H9 (cell line): ENCODE measurements around the gene ADRM1. TPM values are rescaled to one million over a fixed set of nuclear protein-coding genes. Genes with fewer than 3 reads are reported as not detected.
A peak's percentile ranks its signal among the peaks of the same experiment; 100 is the strongest.

Experiments used
- DNase-seq: peaks from one replicate; pipeline ENCODE4 v3.0.0-alpha.2; 2017
- H2AFZ ChIP-seq: one replicate; pipeline ENCODE4 v1.6.1; 2013; ENCODE audit warnings: mild to moderate bottlenecking, low read length, control low read depth, moderate library complexity
- H2AK5ac ChIP-seq: 2 replicates; pipeline ENCODE4 v1.6.1; 2013; ENCODE audit warnings: low read length, control low read depth, mixed read lengths; ENCODE audit not compliant: insufficient read length
- H2BK120ac ChIP-seq: one replicate; pipeline ENCODE4 v1.6.1; 2013; ENCODE audit warnings: low read depth, mild to moderate bottlenecking, low read length, control low read depth, inconsistent platforms; ENCODE audit not compliant: poor library complexity, severe bottlenecking
- H2BK12ac ChIP-seq: 2 replicates; pipeline ENCODE4 v1.6.1; 2013; ENCODE audit warnings: low read length, control low read depth, mixed read lengths, low read depth; ENCODE audit not compliant: insufficient read length
- H2BK15ac ChIP-seq: 2 replicates; pipeline ENCODE4 v1.6.1; 2013; ENCODE audit warnings: low read depth, low read length, control low read depth
- H2BK20ac ChIP-seq: one replicate; pipeline ENCODE4 v1.6.1; 2013; ENCODE audit warnings: low read depth, mild to moderate bottlenecking, low read length, control low read depth, inconsistent platforms; ENCODE audit not compliant: poor library complexity, severe bottlenecking
- H2BK5ac ChIP-seq: 2 replicates; pipeline ENCODE4 v1.6.1; 2013; ENCODE audit warnings: low read length, control low read depth, mixed read lengths; ENCODE audit not compliant: insufficient read length
- H3K14ac ChIP-seq: 2 replicates; pipeline ENCODE4 v1.6.1; 2013; ENCODE audit warnings: low read length, control low read depth; ENCODE audit not compliant: insufficient read depth
- H3K18ac ChIP-seq: 2 replicates; pipeline ENCODE4 v1.6.1; 2013; ENCODE audit warnings: low read depth, mild to moderate bottlenecking, mixed read lengths, low read length, control low read depth; ENCODE audit not compliant: insufficient read length
- H3K23ac ChIP-seq: 2 replicates; pipeline ENCODE4 v1.6.1; 2013; ENCODE audit warnings: low read length, control low read depth, mixed read lengths, low read depth; ENCODE audit not compliant: insufficient read length
- H3K23me2 ChIP-seq: 2 replicates; pipeline ENCODE4 v1.6.1; 2013; ENCODE audit warnings: low read depth, mild to moderate bottlenecking, mixed read lengths, low read length, control low read depth; ENCODE audit not compliant: insufficient read length, poor library complexity, severe bottlenecking
- H3K27ac ChIP-seq: 2 replicates; pipeline ENCODE4 v1.5.1; 2013; ENCODE audit warnings: low read length, control low read depth, mixed read lengths, low read depth; ENCODE audit not compliant: insufficient read length
- H3K27me3 ChIP-seq: 2 replicates; pipeline ENCODE4 v1.6.1; 2013; ENCODE audit warnings: low read length, control low read depth, inconsistent platforms; ENCODE audit not compliant: insufficient read depth
- H3K4ac ChIP-seq: 2 replicates; pipeline ENCODE4 v1.6.1; 2013; ENCODE audit warnings: low read depth, mild to moderate bottlenecking, control low read depth, inconsistent platforms, low read length, moderate library complexity
- H3K4me1 ChIP-seq: 2 replicates; pipeline ENCODE4 v1.6.1; 2013; ENCODE audit warnings: low read length, control low read depth, inconsistent platforms; ENCODE audit not compliant: insufficient read depth
- H3K4me2 ChIP-seq: 2 replicates; pipeline ENCODE4 v1.6.1; 2013; ENCODE audit warnings: low read length, control low read depth, mixed read lengths; ENCODE audit not compliant: insufficient read length, insufficient read depth
- H3K56ac ChIP-seq: 2 replicates; pipeline ENCODE4 v1.6.1; 2013; ENCODE audit warnings: low read depth, mild to moderate bottlenecking, mixed read lengths, low read length, control low read depth; ENCODE audit not compliant: insufficient read length
- H3K79me1 ChIP-seq: 2 replicates; pipeline ENCODE4 v1.6.1; 2013; ENCODE audit warnings: low read depth, mild to moderate bottlenecking, moderate library complexity, low read length, control low read depth, inconsistent platforms; ENCODE audit not compliant: insufficient read depth, poor library complexity, severe bottlenecking
- H3K79me2 ChIP-seq: 2 replicates; pipeline ENCODE4 v1.6.1; 2013; ENCODE audit warnings: low read length, control low read depth, inconsistent platforms; ENCODE audit not compliant: insufficient read depth
- H3K9ac ChIP-seq: 2 replicates; pipeline ENCODE4 v1.6.1; 2013; ENCODE audit warnings: low read length, control low read depth, mixed read lengths; ENCODE audit not compliant: insufficient read length; ENCODE audit errors: extremely low read depth
- H3K9me3 ChIP-seq: one replicate; pipeline ENCODE4 v1.6.1; 2013; ENCODE audit warnings: low read depth, low read length, inconsistent platforms; ENCODE audit not compliant: control insufficient read depth
- H3T11ph ChIP-seq: one replicate; pipeline ENCODE4 v1.6.1; 2013; ENCODE audit warnings: mild to moderate bottlenecking, low read length, control low read depth, inconsistent platforms
- H4K20me1 ChIP-seq: one replicate; pipeline ENCODE4 v1.6.1; 2013; ENCODE audit not compliant: control insufficient read depth, insufficient read length, insufficient read depth
- H4K5ac ChIP-seq: 2 replicates; pipeline ENCODE4 v1.6.1; 2013; ENCODE audit warnings: low read depth, mild to moderate bottlenecking, mixed read lengths, low read length, control low read depth; ENCODE audit not compliant: insufficient read length
- H4K8ac ChIP-seq: replicated peaks from 2 replicates; pipeline ENCODE4 v1.6.1; 2013; ENCODE audit warnings: low read length, control low read depth, mixed read lengths, low read depth; ENCODE audit not compliant: insufficient read length
- H4K91ac ChIP-seq: 2 replicates; pipeline ENCODE4 v1.6.1; 2013; ENCODE audit warnings: low read depth, mild to moderate bottlenecking, moderate library complexity, mixed read lengths, low read length, control low read depth; ENCODE audit not compliant: insufficient read length
- H3K27ac Mint-ChIP-seq, 3 experiments: 2 replicates in 2 of 3; 3 replicates in 1 of 3; pipeline ENCODE4 v1.8.0; 2020 to 2021; ENCODE audit warnings: mixed read lengths in 3 of 3, mild to moderate bottlenecking in 1 of 3, moderate library complexity in 1 of 3
- H3K27me3 Mint-ChIP-seq: 2 replicates; pipeline ENCODE4 v1.8.0; 2021; ENCODE audit warnings: low read depth, mild to moderate bottlenecking, moderate library complexity, mixed read lengths
- H3K36me3 Mint-ChIP-seq, 3 experiments: 2 replicates in 2 of 3; 3 replicates in 1 of 3; pipeline ENCODE4 v1.8.0; 2020 to 2021; ENCODE audit warnings: low read depth in 3 of 3, mixed read lengths in 3 of 3; ENCODE audit not compliant: insufficient read depth in 1 of 3
- H3K4me1 Mint-ChIP-seq, 2 experiments: 2 replicates each; pipeline ENCODE4 v1.8.0; 2020; ENCODE audit warnings: mixed read lengths in 2 of 2
- H3K4me3 Mint-ChIP-seq, 2 experiments: 2 replicates in 1 of 2; 3 replicates in 1 of 2; pipeline ENCODE4 v1.8.0; 2020 to 2021; ENCODE audit warnings: mild to moderate bottlenecking in 2 of 2, mixed read lengths in 2 of 2, moderate library complexity in 1 of 2
- H3K9me3 Mint-ChIP-seq, 2 experiments: 2 replicates in 1 of 2; 3 replicates in 1 of 2; pipeline ENCODE4 v1.8.0; 2020; ENCODE audit warnings: mild to moderate bottlenecking in 2 of 2, mixed read lengths in 2 of 2, moderate library complexity in 1 of 2
- WGBS: extraction: QIAGEN DNeasy Blood & Tissue Kit; methylation state at CpG from one replicate; pipeline ENCODE4 v1.1.7; 2013; ENCODE audit warnings: missing lambda C conversion rate, low lambda C conversion rate, mixed read lengths; ENCODE audit not compliant: insufficient read length; ENCODE audit errors: extremely low coverage; 5-methylcytosine and 5-hydroxymethylcytosine counted together
- total RNA-seq: library from RNA; stranded (reverse); gene quantifications from 2 replicates; pipeline ENCODE4 v1.2.1, GENCODE V29; 2021
- TF ChIP-seq, protein P1 (sequence below): fragments of 200-600 bp; sonication (generic); conservative IDR thresholded peaks from 3 replicates; pipeline ENCODE4 v1.8.0; 2021; ENCODE audit warnings: antibody characterized with exemption, mild to moderate bottlenecking

ADRM1 gene
- total RNA-seq, 1 experiment from 2014 or later = 153 TPM

DNA sequence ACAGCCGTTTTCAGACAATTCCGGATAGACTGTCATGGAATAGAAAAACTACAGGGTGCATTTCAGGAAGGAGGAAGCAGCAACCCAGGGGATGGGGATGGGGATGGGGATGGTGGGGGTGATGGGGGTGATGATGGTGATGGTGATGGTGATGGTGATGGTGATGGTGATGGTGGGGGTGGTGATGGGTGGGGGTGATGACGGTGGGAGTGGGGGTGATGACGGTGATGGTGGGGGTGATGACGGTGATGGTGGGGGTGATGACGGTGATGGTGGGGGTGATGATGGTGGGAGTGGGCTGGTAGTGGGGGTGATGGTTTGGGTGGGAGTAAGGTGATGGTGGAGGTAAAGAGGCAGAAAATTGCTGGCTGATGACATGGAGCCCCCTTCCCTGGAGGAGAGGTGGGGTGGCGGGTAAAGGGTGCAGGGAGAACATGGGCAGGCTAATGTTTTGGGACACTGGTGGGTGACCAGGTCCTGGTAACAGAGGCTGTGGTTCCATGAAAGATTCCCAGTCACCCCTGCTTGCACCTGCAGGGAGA is 46.8 kb downstream of the ADRM1 start:
- Histone ChIP-seq H4K91ac (no peak overlapping the region), H3K23ac (no peak overlapping the region), H2BK20ac (no peak overlapping the region), H4K20me1 (no peaks in the 10 kb centered on the region), H4K8ac (no peak overlapping the region), H4K5ac (no peak overlapping the region), H3K9ac (no peak overlapping the region), H3K79me1 (no peaks in the 10 kb centered on the region), H3K27ac (no peak overlapping the region), H3T11ph (no peak overlapping the region), H3K18ac (no peak overlapping the region), H3K4me1 (no peaks in the 10 kb centered on the region), H3K23me2 (no peaks in the 10 kb centered on the region), H3K4me2 (no peak overlapping the region), H2AK5ac (no peak overlapping the region), H2BK15ac (no peak overlapping the region), H2AFZ (no peak overlapping the region), H3K14ac (no peak overlapping the region), H3K4ac (no peak overlapping the region), H2BK5ac (no peak overlapping the region), H3K56ac (no peak overlapping the region), H2BK12ac (no peak overlapping the region), H3K27me3 (no peaks in the 10 kb centered on the region), H3K79me2 (no peaks in the 10 kb centered on the region), H3K9me3 (no peaks in the 10 kb centered on the region), H2BK120ac (no peak overlapping the region)
- Mint-ChIP-seq H3K27ac (no peak overlapping the region), H3K27me3 (no peaks in the 10 kb centered on the region; the same call in 1 of the 2 replicates), H3K4me3 (peak overlapping the region in 1 of 2 experiments; percentile 21; a peak in 1 of 5 replicates), H3K9me3 (peaks cover 9 to 18% of the 10 kb centered on the region in 2 experiments), H3K4me1 (peaks cover 0 to 2% of the 10 kb centered on the region in 2 experiments; a peak in 1 of 4 replicates), H3K36me3 (peaks cover 18 to 65% (median 62%) of the 10 kb centered on the region in 3 experiments)
- TF ChIP-seq, protein P1, sequence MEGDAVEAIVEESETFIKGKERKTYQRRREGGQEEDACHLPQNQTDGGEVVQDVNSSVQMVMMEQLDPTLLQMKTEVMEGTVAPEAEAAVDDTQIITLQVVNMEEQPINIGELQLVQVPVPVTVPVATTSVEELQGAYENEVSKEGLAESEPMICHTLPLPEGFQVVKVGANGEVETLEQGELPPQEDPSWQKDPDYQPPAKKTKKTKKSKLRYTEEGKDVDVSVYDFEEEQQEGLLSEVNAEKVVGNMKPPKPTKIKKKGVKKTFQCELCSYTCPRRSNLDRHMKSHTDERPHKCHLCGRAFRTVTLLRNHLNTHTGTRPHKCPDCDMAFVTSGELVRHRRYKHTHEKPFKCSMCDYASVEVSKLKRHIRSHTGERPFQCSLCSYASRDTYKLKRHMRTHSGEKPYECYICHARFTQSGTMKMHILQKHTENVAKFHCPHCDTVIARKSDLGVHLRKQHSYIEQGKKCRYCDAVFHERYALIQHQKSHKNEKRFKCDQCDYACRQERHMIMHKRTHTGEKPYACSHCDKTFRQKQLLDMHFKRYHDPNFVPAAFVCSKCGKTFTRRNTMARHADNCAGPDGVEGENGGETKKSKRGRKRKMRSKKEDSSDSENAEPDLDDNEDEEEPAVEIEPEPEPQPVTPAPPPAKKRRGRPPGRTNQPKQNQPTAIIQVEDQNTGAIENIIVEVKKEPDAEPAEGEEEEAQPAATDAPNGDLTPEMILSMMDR = no peak
- no peak for DNase-seq
- WGBS = no CpG with 5 or more reads among the region's 7 CpGs
